Adipocyte (in vitro differentiated cells): ENCODE measurements around the gene SLC5A11.

Source experiments
- DNase-seq: peaks from one replicate; pipeline ENCODE4 v3.0.0-alpha.2; 2015; ENCODE audit warnings: low read depth
- H3K27me3 ChIP-seq: replicated peaks from 2 replicates; pipeline ENCODE4 v1.7.0; 2013; ENCODE audit warnings: mild to moderate bottlenecking, low read length, moderate library complexity; ENCODE audit not compliant: control insufficient read depth, insufficient read depth
- H3K36me3 ChIP-seq: 2 replicates; pipeline ENCODE4 v1.7.0; 2013; ENCODE audit warnings: low read length, mild to moderate bottlenecking, moderate library complexity; ENCODE audit not compliant: control insufficient read depth, insufficient read depth, severe bottlenecking
- H3K4me1 ChIP-seq: 2 replicates; pipeline ENCODE4 v1.7.0; 2013; ENCODE audit warnings: mild to moderate bottlenecking, low read length, moderate library complexity; ENCODE audit not compliant: control insufficient read depth, insufficient read depth
- H3K4me3 ChIP-seq: 2 replicates; pipeline ENCODE4 v1.7.0; 2013; ENCODE audit warnings: mild to moderate bottlenecking, low read length, moderate library complexity
- H3K9ac ChIP-seq: 2 replicates; pipeline ENCODE4 v1.7.0; 2013; ENCODE audit warnings: mild to moderate bottlenecking, low read length, moderate library complexity
- H3K9me3 ChIP-seq: 2 replicates; pipeline ENCODE4 v1.7.0; 2013; ENCODE audit warnings: mild to moderate bottlenecking, low read length, moderate library complexity; ENCODE audit not compliant: control insufficient read depth

The SLC5A11 gene

DNA sequence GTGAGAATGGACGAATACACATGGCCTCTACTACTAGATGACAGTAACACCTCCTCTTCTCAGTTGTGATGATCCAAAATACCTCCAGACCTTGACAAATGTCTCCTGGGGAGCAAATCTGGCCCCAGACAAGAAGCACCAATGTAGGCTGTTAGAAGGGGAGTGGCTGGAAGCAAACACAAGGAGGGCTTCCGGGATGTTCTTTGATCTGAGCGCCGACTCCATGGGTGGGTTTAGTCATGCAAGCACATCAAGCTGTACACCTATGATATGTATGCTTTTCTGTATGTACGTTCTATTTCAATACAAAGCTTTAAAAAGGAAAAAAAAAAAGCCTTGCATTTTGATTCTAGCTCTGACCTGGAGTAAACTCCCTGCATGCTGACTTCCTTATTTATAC, 108.0 kb downstream of the SLC5A11 start:
- Histone ChIP-seq H3K36me3 (peaks cover 95% of the 10 kb centered on the region), H3K9me3 (no peaks in the 10 kb centered on the region), H3K4me3 (no peak overlapping the region), H3K9ac (no peak overlapping the region), H3K4me1 (peaks cover 3% of the 10 kb centered on the region), H3K27me3 (no peaks in the 10 kb centered on the region)
- no peak for DNase-seq

DNA sequence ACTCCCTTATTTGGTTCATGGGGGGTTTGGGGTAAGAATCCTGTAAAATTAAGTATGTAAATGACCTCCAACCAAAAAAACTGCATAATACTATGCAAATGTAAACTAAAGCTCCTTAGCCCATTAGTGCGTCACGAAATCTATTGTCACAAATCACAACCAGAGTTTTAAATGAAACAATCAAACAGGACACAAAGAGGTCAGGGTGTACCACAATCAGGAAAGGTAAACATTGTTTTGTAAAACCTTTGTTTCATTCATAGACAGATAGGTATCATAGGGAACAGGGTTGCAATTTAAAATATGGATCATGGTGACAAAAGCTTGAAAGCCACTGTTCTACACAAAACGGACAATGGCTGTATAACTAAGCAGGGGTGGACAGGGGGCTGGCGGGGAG, 108.4 kb downstream of the SLC5A11 start:
- Histone ChIP-seq H3K27me3 (no peaks in the 10 kb centered on the region), H3K4me3 (no peak overlapping the region), H3K4me1 (peaks cover 3% of the 10 kb centered on the region), H3K9ac (no peak overlapping the region), H3K9me3 (no peaks in the 10 kb centered on the region), H3K36me3 (peaks cover 95% of the 10 kb centered on the region)
- no peak for DNase-seq

DNA sequence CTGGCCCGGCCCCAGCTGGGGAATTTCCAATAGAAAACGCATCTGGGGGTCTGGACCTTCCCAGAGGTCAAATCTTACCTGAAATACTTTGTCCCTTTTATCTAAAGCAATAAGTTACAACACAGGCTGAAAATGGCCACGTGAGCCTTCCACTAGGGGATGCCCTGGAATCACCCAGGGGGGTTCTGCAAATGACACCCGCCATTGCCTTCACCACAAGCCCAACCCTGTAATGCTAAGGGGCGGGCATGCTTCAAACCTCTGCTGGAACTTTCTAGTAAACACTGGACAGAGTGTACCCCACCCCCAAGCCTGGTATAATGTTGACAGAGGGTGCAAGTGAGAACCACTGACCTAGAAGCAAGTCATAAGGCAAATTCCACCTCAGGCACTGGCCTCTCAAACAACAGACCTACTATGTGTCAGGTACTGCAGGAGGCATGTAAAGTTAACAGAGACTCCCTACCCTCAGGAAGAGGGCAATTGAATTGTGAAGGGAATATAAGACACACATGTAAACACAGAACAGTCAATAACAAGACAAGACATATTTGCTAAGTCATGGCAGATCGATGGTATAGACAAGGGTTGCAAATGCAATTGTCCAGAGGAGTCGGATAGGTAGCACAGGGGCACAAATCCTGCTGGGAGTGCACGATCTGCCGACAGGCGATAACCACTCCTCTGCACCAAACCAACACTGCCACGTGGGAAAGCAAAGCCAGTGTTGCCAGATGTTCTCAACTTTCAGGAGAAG, 110.4 kb downstream of the SLC5A11 start:
- DNase-seq, result no peak
- no peaks in the 10 kb centered on the region for H3K4me1 ChIP-seq
- H3K27me3 ChIP-seq, result no peaks in the 10 kb centered on the region
- H3K36me3 ChIP-seq, result peaks cover 96% of the 10 kb centered on the region
- H3K9me3 ChIP-seq, result no peaks in the 10 kb centered on the region
- H3K4me3 ChIP-seq, result no peak overlapping the region
- H3K9ac ChIP-seq, result no peak overlapping the region

DNA sequence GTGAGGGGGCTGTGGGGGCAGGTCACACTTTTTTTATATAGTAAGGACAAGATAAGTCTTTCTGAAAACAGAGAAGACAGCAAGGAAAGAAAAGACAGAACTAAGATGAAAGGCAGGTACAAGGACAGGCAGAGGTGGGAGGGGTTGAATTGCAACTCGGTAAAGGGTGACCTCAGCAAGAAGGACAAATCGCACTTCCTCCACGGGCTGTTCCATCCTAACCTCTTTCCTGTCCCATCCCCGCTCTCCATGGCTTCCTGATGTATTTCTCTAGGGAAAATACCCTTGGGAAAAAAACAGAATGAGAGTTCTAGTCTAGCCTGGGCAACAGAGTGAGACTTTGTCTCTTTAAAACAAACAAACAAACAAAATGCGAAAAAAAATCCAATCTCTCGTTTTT, 112.1 kb downstream of the SLC5A11 start:
- Histone ChIP-seq H3K9me3 (peaks cover 6% of the 10 kb centered on the region), H3K9ac (no peak overlapping the region), H3K4me1 (no peaks in the 10 kb centered on the region), H3K36me3 (peaks cover 93% of the 10 kb centered on the region), H3K4me3 (no peak overlapping the region), H3K27me3 (no peaks in the 10 kb centered on the region)
- no peak for DNase-seq
